Measurements from ENCODE around the gene PVALEF.
"Not testable (repeated sequence)": the region's sequence is repeated elsewhere in the genome, so short reads cannot be mapped to it uniquely, and the experiment has no call there.

The PVALEF gene

GRCh38 chr17:81223762-81224130 is 58.4 kb downstream of the PVALEF start:
- DNase-seq (ENCODE audit: extremely low read depth, insufficient read length) = no peak
- Histone ChIP-seq H3K4me3 (replicated peaks; ENCODE audit: low read depth, low read length) (no peak overlapping the region; the same call in 1 of the 2 replicates), H3K27me3 (replicated peaks; ENCODE audit: control insufficient read depth, insufficient read depth, low read length) (no peaks in the 10 kb centered on the region), H3K36me3 (ENCODE audit: control insufficient read depth, insufficient read depth, low read length) (peaks cover 3% of the 10 kb centered on the region)
- no peak for TF ChIP-seq CTCF (IDR thresholded peaks at IDR 0.05; ENCODE audit: insufficient read depth, low read length, poor library complexity, severe bottlenecking)

GRCh38 chr17:81227630-81228029 is 62.3 kb downstream of the PVALEF start:
- not testable (repeated sequence) for DNase-seq (ENCODE audit: extremely low read depth, insufficient read length); H3K4me3 ChIP-seq (replicated peaks; ENCODE audit: low read depth, low read length); H3K27me3 ChIP-seq (replicated peaks; ENCODE audit: control insufficient read depth, insufficient read depth, low read length)
- H3K36me3 ChIP-seq (ENCODE audit: control insufficient read depth, insufficient read depth, low read length) = peaks cover 15% of the 10 kb centered on the region

GRCh38 chr17:81228420-81228819 is 63.1 kb downstream of the PVALEF start:
- H3K27me3 ChIP-seq (replicated peaks; ENCODE audit: control insufficient read depth, insufficient read depth, low read length) = no peaks in the 10 kb centered on the region
- peak; percentile 67 for DNase-seq (ENCODE audit: extremely low read depth, insufficient read length)
- no peak for TF ChIP-seq CTCF (IDR thresholded peaks at IDR 0.05; ENCODE audit: insufficient read depth, low read length, poor library complexity, severe bottlenecking)
- peaks cover 21% of the 10 kb centered on the region for H3K36me3 ChIP-seq (ENCODE audit: control insufficient read depth, insufficient read depth, low read length)
- H3K4me3 ChIP-seq (replicated peaks; ENCODE audit: low read depth, low read length) = no peak overlapping the region

- peak; percentile 7 for DNase-seq (ENCODE audit: extremely low read depth, insufficient read length)
- Histone ChIP-seq H3K36me3 (ENCODE audit: control insufficient read depth, insufficient read depth, low read length) (peaks cover 21% of the 10 kb centered on the region), H3K4me3 (replicated peaks; ENCODE audit: low read depth, low read length) (no peak overlapping the region), H3K27me3 (replicated peaks; ENCODE audit: control insufficient read depth, insufficient read depth, low read length) (no peaks in the 10 kb centered on the region)
- no peak for TF ChIP-seq CTCF (IDR thresholded peaks at IDR 0.05; ENCODE audit: insufficient read depth, low read length, poor library complexity, severe bottlenecking)
Measured at GRCh38 chr17:81228834-81229665, 63.7 kb downstream of the PVALEF start.

- H3K4me3 ChIP-seq (replicated peaks; ENCODE audit: low read depth, low read length) = no peak overlapping the region
- H3K36me3 ChIP-seq (ENCODE audit: control insufficient read depth, insufficient read depth, low read length) = peaks cover 21% of the 10 kb centered on the region
- TF ChIP-seq CTCF (IDR thresholded peaks at IDR 0.05; ENCODE audit: insufficient read depth, low read length, poor library complexity, severe bottlenecking) = no peak
- H3K27me3 ChIP-seq (replicated peaks; ENCODE audit: control insufficient read depth, insufficient read depth, low read length) = no peaks in the 10 kb centered on the region
- DNase-seq (ENCODE audit: extremely low read depth, insufficient read length) = peak; percentile 13
Measured at GRCh38 chr17:81229666-81229920, 64.3 kb downstream of the PVALEF start.

GRCh38 chr17:81230043-81230820 is 64.9 kb downstream of the PVALEF start:
- peaks cover 21% of the 10 kb centered on the region for H3K36me3 ChIP-seq (ENCODE audit: control insufficient read depth, insufficient read depth, low read length)
- no peaks in the 10 kb centered on the region for H3K27me3 ChIP-seq (replicated peaks; ENCODE audit: control insufficient read depth, insufficient read depth, low read length)
- TF ChIP-seq CTCF (IDR thresholded peaks at IDR 0.05; ENCODE audit: insufficient read depth, low read length, poor library complexity, severe bottlenecking) = peak; percentile 42
- H3K4me3 ChIP-seq (replicated peaks; ENCODE audit: low read depth, low read length) = no peak overlapping the region
- peak; percentile 20 for DNase-seq (ENCODE audit: extremely low read depth, insufficient read length)

Data from GM06990 (cell line).